Measurements from ENCODE around the gene NAV1.

Gene NAV1

GRCh38 chr1:201498621-201499020, 40.3 kb upstream of the NAV1 start:
- WGBS, result 90% methylated on average over 8 of the region's 8 CpGs
- no peak overlapping the region for H3K9ac ChIP-seq (ENCODE audit: low read depth, low read length)
- no peak overlapping the region for H3K4me3 ChIP-seq (ENCODE audit: low read length)
- no peak overlapping the region for H3K27ac ChIP-seq (ENCODE audit: low read depth, low read length)
- H3K27me3 ChIP-seq (ENCODE audit: insufficient read depth, low read length), result no peaks in the 10 kb centered on the region
- no peaks in the 10 kb centered on the region for H3K36me3 ChIP-seq (ENCODE audit: insufficient read depth, low read length)
- peaks cover 34% of the 10 kb centered on the region for H3K4me1 ChIP-seq (ENCODE audit: insufficient read depth, low read length)
- no peaks in the 10 kb centered on the region for H3K9me3 ChIP-seq (ENCODE audit: insufficient read depth, low read depth, low read length)

- Histone ChIP-seq H3K9ac (ENCODE audit: low read depth, low read length) (no peak overlapping the region), H3K36me3 (ENCODE audit: insufficient read depth, low read length) (no peaks in the 10 kb centered on the region), H3K4me1 (ENCODE audit: insufficient read depth, low read length) (peaks cover 35% of the 10 kb centered on the region), H3K9me3 (ENCODE audit: insufficient read depth, low read depth, low read length) (no peaks in the 10 kb centered on the region), H3K27me3 (ENCODE audit: insufficient read depth, low read length) (no peaks in the 10 kb centered on the region), H3K27ac (ENCODE audit: low read depth, low read length) (no peak overlapping the region), H3K4me3 (ENCODE audit: low read length) (no peak overlapping the region)
- 98% methylated on average over 3 of the region's 3 CpGs for WGBS
These were observed 39.7 kb upstream of the NAV1 start for GRCh38 chr1:201499191-201499590.

GRCh38 chr1:201499795-201500669, 38.9 kb upstream of the NAV1 start:
- Histone ChIP-seq H3K4me1 (ENCODE audit: insufficient read depth, low read length) (peaks cover 34% of the 10 kb centered on the region), H3K36me3 (ENCODE audit: insufficient read depth, low read length) (no peaks in the 10 kb centered on the region), H3K9ac (ENCODE audit: low read depth, low read length) (peak overlapping the region; percentile 10; the same call in 1 of the 2 replicates), H3K27me3 (ENCODE audit: insufficient read depth, low read length) (no peaks in the 10 kb centered on the region), H3K4me3 (ENCODE audit: low read length) (no peak overlapping the region), H3K9me3 (ENCODE audit: insufficient read depth, low read depth, low read length) (no peaks in the 10 kb centered on the region), H3K27ac (ENCODE audit: low read depth, low read length) (peak overlapping the region; percentile 41; the same call in 1 of the 2 replicates)
- 78% methylated on average over 8 of the region's 8 CpGs for WGBS

- peaks cover 41% of the 10 kb centered on the region for H3K4me1 ChIP-seq (ENCODE audit: insufficient read depth, low read length)
- 70% methylated on average over 4 of the region's 4 CpGs for WGBS
- peak overlapping the region; percentile 41; the same call in 1 of the 2 replicates for H3K27ac ChIP-seq (ENCODE audit: low read depth, low read length)
These were observed 38.2 kb upstream of the NAV1 start for GRCh38 chr1:201500670-201501120.

GRCh38 chr1:201501144-201501543, 37.8 kb upstream of the NAV1 start:
- H3K9me3 ChIP-seq (ENCODE audit: insufficient read depth, low read depth, low read length), result no peaks in the 10 kb centered on the region
- WGBS, result 89% methylated on average over 8 of the region's 8 CpGs
- H3K36me3 ChIP-seq (ENCODE audit: insufficient read depth, low read length), result no peaks in the 10 kb centered on the region
- H3K4me3 ChIP-seq (ENCODE audit: low read length), result no peak overlapping the region
- H3K9ac ChIP-seq (ENCODE audit: low read depth, low read length), result 0 out of 2 replicates have a peak overlapping the region, but pooled peaks have one; percentile 12
- H3K27ac ChIP-seq (ENCODE audit: low read depth, low read length), result peak overlapping the region; percentile 41; the same call in 1 of the 2 replicates
- peaks cover 45% of the 10 kb centered on the region for H3K4me1 ChIP-seq (ENCODE audit: insufficient read depth, low read length)
- H3K27me3 ChIP-seq (ENCODE audit: insufficient read depth, low read length), result peaks cover under 1% of the 10 kb centered on the region; the same call in 1 of the 2 replicates

More at GRCh38 chr1:201500670-201501120, 38.2 kb upstream of the NAV1 start:
- H3K9ac ChIP-seq (ENCODE audit: low read depth, low read length), result peak overlapping the region; percentile 10; the same call in 1 of the 2 replicates
- H3K4me3 ChIP-seq (ENCODE audit: low read length), result no peak overlapping the region
- H3K27me3 ChIP-seq (ENCODE audit: insufficient read depth, low read length), result no peaks in the 10 kb centered on the region
- H3K36me3 ChIP-seq (ENCODE audit: insufficient read depth, low read length), result no peaks in the 10 kb centered on the region
- no peaks in the 10 kb centered on the region for H3K9me3 ChIP-seq (ENCODE audit: insufficient read depth, low read depth, low read length)

DNA sequence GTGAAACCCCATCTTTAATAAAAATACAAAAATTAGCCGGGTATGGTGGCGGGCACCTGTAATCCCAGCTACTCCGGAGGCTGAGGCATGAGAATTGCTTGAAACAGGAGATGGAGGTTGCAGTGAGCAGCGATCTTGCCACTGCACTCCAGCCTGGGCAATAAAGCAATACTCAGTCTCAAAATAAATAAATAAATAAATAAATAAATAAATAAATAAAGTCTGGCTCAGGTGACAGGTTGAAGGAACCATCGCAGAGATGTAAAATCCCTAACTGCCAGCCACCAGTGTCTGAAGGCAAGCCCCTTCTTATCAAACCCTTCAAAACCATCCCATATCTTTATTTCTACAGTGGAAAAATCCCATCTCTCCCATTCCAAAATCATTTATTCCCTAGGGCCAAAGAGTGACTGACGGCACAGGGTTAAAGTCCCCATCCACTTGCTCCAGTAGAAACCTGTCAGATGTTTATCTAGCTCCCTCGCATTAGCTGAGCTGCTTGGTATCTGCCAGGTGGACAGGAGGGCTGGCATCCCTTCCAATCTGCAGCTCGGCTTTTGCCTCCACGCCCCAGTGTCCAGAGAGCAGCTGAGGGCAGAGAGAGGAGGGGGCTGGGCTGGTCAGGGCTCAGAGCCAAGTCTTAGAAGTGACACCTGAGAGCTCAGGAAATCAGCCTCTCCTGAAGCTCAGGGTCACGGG, 37.0 kb upstream of the NAV1 start:
- WGBS, result 90% methylated on average over 9 of the region's 10 CpGs
- H3K9me3 ChIP-seq (ENCODE audit: insufficient read depth, low read depth, low read length), result no peaks in the 10 kb centered on the region
- no peak overlapping the region for H3K9ac ChIP-seq (ENCODE audit: low read depth, low read length)
- H3K27me3 ChIP-seq (ENCODE audit: insufficient read depth, low read length), result peaks cover 9% of the 10 kb centered on the region
- H3K36me3 ChIP-seq (ENCODE audit: insufficient read depth, low read length), result no peaks in the 10 kb centered on the region
- no peak overlapping the region for H3K4me3 ChIP-seq (ENCODE audit: low read length)
- peaks cover 47% of the 10 kb centered on the region for H3K4me1 ChIP-seq (ENCODE audit: insufficient read depth, low read length)
- no peak overlapping the region; the same call in 1 of the 2 replicates for H3K27ac ChIP-seq (ENCODE audit: low read depth, low read length)

DNA sequence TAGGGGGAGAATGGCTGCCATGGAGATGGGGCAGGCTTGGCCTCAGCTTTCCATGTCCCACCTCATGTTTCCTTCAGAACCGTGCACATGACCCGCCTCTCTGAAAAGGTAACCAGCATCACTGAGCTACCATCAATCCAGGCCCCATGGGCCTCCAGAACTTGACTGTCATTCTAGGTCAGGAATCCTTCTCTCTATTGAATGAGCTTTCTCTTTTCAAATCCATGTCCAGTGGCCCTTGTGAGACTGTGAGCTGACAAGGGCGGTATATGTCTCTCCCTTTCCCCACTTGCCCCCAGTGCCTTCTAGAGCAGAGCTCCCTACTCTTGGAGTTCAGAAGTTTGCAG, 36.4 kb upstream of the NAV1 start:
- WGBS, result 89% methylated on average over 3 of the region's 3 CpGs
- peaks cover 47% of the 10 kb centered on the region for H3K4me1 ChIP-seq (ENCODE audit: insufficient read depth, low read length)
- H3K27me3 ChIP-seq (ENCODE audit: insufficient read depth, low read length), result peaks cover 14% of the 10 kb centered on the region
- peak overlapping the region; percentile 92; the same call in 1 of the 2 replicates for H3K27ac ChIP-seq (ENCODE audit: low read depth, low read length)
- H3K36me3 ChIP-seq (ENCODE audit: insufficient read depth, low read length), result no peaks in the 10 kb centered on the region
- no peak overlapping the region for H3K4me3 ChIP-seq (ENCODE audit: low read length)
- no peaks in the 10 kb centered on the region for H3K9me3 ChIP-seq (ENCODE audit: insufficient read depth, low read depth, low read length)
- H3K9ac ChIP-seq (ENCODE audit: low read depth, low read length), result no peak overlapping the region

DNA sequence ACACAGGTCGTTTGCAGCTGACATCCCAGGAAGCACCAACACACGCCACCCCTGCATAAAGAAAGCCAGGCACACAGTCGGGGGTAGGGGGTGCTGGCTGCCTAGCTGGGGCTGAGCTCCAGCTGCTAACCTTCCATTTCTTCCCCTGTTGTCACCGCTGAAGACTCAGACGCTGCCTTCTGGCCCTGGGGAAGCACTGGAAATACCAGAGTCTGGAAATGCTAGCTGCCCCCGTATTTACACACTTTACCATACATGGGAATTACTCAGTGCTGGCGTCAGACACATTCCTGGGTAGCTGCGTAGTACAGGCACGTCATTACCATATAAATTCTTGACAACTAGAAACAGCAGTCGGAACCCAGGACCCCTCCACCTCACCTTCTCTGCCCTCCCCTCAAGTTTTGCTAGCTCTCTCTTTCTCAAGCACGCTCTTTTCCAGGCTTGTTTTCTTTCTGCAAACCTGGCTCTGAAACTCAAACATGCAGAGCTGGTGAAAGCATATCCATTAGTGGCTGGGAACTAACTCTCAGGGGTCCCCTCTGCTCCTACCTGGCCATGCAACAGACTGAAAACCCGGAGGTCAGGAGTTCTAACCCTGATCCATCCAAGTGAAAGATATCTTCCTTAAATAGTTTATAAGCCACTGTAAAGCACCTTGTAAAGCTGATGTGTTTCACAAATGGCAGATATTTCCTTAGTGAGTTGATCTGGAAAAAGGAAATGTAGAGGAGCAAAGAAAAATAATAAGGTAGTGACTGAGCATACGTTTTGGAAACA, 35.3 kb upstream of the NAV1 start:
- Histone ChIP-seq H3K27me3 (ENCODE audit: insufficient read depth, low read length) (peaks cover 19% of the 10 kb centered on the region), H3K4me3 (ENCODE audit: low read length) (peak overlapping the region; percentile 6), H3K36me3 (ENCODE audit: insufficient read depth, low read length) (no peaks in the 10 kb centered on the region), H3K9me3 (ENCODE audit: insufficient read depth, low read depth, low read length) (no peaks in the 10 kb centered on the region), H3K9ac (ENCODE audit: low read depth, low read length) (peak overlapping the region; percentile 47; the same call in 1 of the 2 replicates), H3K4me1 (ENCODE audit: insufficient read depth, low read length) (peaks cover 47% of the 10 kb centered on the region), H3K27ac (ENCODE audit: low read depth, low read length) (peak overlapping the region; percentile 92)
- 16% methylated on average over 13 of the region's 13 CpGs for WGBS

- no peak overlapping the region for H3K4me3 ChIP-seq (ENCODE audit: low read length)
These were observed 34.7 kb upstream of the NAV1 start for GRCh38 chr1:201504179-201504631.

GRCh38 chr1:201504799-201505502, 34.0 kb upstream of the NAV1 start:
- Histone ChIP-seq H3K27me3 (ENCODE audit: insufficient read depth, low read length) (peaks cover 23% of the 10 kb centered on the region), H3K27ac (ENCODE audit: low read depth, low read length) (no peak overlapping the region; the same call in 1 of the 2 replicates), H3K9me3 (ENCODE audit: insufficient read depth, low read depth, low read length) (no peaks in the 10 kb centered on the region), H3K4me3 (ENCODE audit: low read length) (no peak overlapping the region), H3K4me1 (ENCODE audit: insufficient read depth, low read length) (peaks cover 47% of the 10 kb centered on the region), H3K9ac (ENCODE audit: low read depth, low read length) (no peak overlapping the region), H3K36me3 (ENCODE audit: insufficient read depth, low read length) (no peaks in the 10 kb centered on the region)
- 89% methylated on average over 9 of the region's 9 CpGs for WGBS

More at GRCh38 chr1:201504179-201504631, 34.7 kb upstream of the NAV1 start:
- H3K36me3 ChIP-seq (ENCODE audit: insufficient read depth, low read length), result no peaks in the 10 kb centered on the region
- peak overlapping the region; percentile 47; the same call in 1 of the 2 replicates for H3K9ac ChIP-seq (ENCODE audit: low read depth, low read length)
- H3K27ac ChIP-seq (ENCODE audit: low read depth, low read length), result peak overlapping the region; percentile 92
- H3K27me3 ChIP-seq (ENCODE audit: insufficient read depth, low read length), result peaks cover 23% of the 10 kb centered on the region
- 84% methylated on average over 3 of the region's 3 CpGs for WGBS
- H3K4me1 ChIP-seq (ENCODE audit: insufficient read depth, low read length), result peaks cover 47% of the 10 kb centered on the region
- H3K9me3 ChIP-seq (ENCODE audit: insufficient read depth, low read depth, low read length), result no peaks in the 10 kb centered on the region

All from HUES64 (cell line).